Measurements from ENCODE around the gene TMEM200C.
"Not testable (repeated sequence)": the region's sequence is repeated elsewhere in the genome, so short reads cannot be mapped to it uniquely, and the experiment has no call there.

The TMEM200C gene

DNA sequence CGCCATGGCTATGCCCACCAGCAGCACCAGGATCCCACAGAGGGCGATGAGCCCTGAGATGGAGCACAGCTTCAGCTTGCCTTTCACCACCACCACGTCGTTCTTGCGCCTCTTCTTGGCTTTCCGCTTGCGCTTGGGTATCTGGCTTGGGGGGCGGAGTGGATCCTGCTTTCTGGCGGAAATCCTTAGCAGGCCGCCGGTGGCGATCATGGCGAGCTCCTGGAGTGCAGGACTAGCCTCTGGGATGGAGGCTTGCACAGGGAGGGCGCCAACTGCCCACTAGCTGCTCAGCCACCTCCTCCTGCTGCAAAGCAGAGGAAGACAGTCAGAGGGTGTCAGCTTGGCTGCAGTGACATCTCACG, 3.5 kb downstream of the TMEM200C start:
- no peak for DNase-seq

DNA sequence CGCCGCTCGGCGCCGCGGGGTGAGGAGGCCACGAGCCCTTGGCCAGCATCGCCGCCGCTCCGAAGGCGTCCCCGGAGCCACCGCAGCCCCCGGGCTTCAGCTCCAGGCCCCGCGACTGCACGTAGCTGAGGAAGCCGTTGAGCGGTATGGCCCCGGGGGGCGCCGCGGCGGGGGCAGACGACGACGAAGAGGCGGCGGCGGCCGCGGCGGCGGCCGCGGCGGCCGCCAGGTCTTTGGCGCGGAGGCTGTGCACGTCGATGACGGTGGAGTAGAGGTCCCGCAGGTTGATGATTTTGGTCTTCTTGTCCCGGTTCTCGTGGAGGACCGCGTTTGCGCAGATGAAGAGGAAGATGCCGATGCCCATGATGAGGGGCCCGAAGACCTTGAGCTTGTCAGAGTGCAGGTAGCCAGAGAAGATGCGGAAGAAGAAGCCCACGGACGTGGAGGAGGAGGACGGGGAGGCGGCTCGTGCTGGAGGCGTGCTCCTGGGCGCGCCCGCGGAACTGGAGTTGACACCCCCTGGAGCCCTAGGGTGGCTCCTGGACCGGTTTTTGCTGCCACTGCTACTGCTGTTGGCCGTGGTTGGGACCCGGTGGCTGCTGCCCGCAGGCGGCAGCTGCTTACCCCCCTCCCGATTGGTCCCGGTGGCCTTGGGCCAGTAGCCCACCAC, 4.0 kb downstream of the TMEM200C start:
- DNase-seq = no peak

DNA sequence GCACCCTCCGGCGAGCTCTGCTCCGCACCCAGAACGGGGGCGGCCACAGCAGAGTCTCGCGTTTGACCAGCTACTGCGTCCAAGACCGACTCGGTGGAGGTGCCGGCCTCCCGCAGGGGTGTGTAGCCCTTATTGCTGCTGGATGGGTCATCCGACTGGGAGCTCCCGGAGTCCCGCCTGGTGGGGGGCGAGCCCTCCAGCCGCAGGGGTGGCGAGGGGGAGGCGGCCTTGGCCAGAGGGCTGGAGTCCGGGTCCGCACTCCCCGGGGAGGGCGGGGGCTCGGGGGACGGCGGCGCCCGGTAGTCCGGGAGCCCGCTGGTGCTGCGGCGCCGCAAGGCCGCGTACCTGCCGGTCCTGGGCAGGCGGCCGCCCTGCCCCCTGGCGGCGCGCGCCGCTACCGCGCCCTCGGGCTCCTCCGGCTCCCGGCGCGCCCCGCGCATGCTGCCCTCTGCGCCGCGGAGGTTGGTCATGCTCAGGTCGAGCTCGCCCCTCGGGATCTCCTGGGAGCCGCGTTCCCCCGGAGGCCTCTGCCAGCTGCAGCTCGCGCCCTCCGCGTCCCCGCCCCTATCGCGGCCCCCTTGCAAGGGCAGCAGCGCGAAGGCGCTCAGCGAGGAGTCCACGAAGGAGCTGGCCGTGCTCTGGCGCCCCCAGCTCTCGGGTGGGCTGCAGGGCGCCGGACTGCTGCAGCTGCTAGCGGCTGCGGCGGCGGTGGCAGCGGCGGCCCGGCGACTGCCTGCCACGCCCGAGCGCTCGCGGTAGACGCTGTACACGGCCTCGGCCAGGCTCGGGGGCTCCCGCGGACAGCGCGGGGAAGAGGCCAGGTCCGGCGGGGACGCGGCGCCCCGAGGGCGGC, 4.8 kb downstream of the TMEM200C start:
- DNase-seq = no peak

DNA sequence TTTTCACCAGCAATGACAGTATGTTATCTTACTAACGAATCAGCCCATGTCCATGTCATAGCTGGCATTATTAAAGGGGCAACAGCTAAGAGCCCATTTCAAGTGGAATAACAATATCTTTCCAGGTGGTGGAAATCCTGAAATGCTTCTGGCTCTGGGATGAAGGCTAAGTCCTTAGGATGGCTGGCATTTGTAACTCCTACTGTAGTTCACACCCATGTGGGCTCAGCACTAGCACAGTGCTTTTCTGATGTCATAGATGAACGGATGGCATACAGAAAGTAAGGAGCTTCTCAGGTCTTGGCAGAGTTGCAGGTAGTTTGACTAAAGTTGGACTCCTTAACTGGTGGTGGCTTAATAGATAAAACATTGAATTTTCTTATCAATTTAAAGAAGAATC, 10.0 kb downstream of the TMEM200C start:
- no peak for DNase-seq

DNA sequence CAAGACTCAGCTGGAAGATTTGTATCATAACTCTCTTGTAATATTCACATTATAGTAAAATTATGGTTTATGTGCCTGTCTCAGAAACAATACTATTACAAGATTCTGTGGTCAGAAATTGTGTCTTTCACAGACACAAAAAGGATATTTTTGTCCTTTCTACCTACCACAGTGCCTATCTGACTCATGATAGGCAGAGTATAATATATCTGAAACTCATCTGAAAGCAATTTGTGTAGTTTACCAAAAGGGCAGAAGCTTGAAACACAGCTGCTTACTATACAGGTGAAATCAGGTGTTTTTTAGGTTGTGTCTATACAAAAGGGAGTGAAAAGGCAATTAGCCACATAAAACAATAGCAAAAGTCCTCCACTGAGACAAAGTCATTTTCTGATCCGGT, 10.9 kb downstream of the TMEM200C start:
- DNase-seq = no peak

DNA sequence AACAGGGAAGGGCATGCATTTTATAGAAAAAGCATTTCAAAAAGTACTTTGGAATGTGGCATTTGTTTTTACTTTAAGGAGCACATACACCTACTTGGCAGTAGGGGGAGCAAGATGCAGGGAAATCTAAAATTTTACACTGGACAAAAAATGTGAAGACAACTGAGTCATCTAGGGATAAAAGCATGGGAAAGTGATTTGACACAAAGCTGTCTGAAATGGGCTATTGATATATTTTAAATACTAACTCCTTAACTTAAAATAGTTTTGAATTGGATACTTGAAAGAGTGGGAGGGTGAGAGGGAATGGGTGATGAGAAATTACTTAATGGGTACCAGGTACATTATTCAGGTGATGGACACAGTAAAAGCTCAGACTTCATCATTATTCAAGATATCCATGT, 15.8 kb downstream of the TMEM200C start:
- DNase-seq = peak; percentile 24

DNA sequence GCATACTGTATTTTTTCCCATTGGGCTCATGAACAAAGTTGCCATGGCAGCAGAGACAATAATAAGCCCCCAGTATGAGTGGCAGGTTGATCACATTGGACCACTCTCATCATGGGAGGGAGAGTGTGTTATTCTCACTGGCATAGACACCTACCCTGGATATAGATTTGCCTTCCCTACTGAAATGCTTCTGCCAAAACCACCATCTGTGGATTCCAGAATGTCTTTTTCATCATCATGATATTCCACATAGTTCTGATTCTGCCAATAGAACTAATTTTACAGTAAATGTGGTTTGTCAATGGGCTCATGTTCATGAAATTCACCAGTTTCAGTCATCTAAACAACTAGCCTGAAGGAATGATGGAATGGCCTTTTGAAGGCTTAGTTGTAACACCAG, 18.4 kb downstream of the TMEM200C start:
- DNase-seq = no peak

DNA sequence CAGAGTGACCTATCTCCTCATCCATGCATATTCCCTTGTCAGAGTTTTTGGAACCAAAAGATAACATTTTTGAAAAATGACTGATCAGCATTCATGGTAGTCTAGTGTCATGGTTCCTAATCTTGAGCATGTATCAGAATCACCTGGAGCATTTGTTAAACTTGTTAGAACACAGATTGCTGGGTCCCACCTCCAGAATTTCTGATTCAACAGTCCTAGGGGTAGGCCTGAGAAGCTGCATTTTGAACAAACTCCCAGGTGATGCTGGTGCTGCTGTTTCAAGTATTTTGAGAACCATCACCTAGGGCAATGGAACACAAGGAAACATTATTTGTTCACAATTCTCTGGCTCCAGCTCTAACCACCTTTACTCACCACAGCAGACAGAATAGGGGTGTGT, 21.0 kb downstream of the TMEM200C start:
- no peak for DNase-seq

DNA sequence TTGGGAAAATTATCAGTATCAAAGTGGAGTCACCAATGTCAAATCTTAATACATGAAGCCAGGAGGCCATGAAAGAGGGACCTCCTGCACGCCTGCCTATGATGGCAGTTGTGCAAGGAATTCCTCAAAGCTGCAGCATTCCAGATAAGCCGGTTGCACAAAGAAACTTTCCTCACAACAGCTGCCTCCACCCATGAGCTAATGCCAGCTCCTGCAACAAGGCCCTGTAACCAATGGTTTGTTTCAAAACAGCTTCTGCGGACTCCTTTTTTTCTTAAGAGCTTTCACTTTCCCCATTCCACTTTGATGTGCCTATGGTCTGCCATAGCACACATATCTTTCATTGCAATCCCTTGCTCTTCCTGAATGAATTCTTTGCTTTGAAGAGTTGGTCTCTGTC, 22.4 kb downstream of the TMEM200C start:
- DNase-seq = no peak

DNA sequence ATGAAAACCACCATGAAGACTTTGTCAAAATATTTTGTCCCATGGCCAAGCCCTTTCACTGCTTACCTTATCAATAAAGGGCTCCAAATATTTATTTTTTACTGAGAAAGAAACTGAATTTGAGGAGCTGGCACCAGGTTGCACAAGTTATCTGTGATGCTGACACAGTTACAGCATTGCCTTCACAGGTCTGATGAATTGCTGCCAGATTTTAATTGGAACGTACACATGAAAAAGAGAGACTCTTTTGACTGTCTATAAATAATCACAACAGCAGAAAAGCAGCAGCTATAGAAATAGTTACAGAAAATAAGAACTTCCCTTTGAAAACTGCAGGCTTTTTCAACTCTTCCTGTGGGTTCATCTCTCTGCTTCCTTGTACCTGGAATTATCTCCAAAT, 23.9 kb downstream of the TMEM200C start:
- no peak for DNase-seq

DNA sequence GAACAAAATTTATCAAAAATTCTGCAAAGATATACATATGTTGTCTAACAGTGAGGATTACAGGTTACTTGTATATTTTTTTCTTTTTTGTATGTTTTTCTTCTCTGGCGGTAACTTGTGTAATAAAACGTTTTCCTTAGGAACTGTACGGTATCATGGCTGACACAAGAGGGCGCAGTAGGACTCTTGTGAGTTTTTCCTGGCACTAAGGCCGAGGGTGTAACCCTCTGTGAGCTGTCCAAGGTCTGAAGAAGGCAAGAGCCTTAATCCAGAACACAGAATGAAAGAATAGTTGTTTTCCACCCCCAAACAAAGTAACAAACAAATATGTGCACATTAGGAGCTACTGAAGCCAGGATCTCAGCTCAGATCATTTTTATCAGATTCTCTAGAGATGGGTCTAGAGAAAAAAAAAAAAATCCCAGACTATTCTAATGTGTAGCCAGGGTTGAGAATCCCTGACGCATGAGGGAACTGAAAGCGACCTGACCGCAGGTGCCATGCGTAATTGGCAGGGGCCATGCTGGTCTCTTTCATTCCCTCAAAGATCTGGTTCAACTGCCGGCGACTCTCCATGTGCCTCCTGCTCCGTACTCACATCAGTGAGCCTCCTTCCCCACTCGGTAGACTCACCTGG, 27.0 kb downstream of the TMEM200C start:
- peak; percentile 88 for DNase-seq

DNA sequence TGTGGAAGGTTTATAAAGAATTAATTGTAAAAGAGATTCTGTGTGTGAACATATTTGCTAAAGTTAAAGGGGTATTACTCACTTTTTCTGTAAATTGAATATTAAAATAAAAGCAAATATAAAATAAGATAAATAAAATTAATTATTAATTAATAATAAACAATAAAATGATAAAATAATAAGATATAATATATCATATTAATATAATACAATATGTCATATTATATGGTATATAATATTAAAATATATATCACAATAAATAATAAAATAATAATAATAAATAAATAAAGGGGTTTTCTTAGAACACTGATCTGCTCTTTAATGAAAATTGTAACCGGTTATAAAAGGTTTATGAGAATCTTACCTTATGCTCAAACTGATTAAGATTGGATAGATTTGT, 29.8 kb downstream of the TMEM200C start:
- DNase-seq = no peak

DNA sequence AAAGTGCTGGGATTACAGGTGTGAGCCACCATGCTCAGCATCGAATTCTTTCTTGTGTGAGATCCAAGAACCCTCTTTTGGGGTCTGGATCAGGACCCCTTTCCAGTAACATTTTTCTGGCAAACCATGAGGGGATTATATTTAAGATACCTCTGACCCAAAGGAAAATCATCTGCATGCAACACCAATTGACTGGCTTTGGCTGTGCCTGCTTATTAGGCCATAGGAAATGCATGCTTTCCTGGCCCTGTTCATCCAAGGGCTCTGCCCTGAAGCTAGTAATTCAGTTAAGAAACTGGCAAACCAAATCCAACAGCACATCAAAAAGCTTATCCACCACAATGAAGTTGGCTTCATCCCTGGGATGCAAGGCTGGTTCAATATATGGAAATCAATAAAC, 33.2 kb downstream of the TMEM200C start:
- DNase-seq = not testable (repeated sequence)

DNA sequence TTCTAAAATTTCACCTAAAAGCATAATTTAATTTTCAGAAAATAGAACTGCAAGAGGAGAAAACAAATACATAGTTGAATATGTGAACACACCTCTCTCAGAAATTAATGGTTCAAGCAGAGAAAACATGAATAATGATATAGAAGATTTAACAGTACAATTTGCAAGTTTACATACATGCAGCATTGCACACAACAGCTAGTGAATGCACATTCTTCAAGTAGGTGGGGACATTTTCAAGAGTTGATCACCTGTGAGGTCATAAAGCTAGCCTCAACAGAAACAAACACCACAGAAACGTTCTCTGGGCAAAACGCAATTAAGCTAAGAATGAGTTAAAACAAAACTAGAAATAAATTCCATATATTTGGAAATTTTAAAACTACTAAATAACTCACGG, 38.1 kb downstream of the TMEM200C start:
- DNase-seq = no peak

DNA sequence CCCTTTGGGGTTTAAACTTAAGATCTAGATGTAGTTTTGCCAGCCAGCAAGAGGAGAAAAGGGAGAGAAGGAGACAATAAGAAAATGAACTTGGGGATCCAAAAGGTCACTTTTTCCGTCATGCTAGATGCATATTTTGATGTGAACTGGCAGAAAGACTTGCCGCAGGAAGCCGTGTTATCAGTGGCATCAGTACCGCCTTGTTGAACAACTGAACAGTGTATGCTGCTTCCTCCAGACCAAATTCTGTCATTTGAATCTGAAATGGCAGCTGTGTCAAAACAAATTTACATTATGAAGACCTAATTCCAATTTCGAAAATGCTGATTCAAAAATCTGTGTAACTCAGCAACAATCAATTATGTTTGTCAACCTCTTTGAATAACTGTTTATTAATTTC, 42.1 kb downstream of the TMEM200C start:
- no peak for DNase-seq

DNA sequence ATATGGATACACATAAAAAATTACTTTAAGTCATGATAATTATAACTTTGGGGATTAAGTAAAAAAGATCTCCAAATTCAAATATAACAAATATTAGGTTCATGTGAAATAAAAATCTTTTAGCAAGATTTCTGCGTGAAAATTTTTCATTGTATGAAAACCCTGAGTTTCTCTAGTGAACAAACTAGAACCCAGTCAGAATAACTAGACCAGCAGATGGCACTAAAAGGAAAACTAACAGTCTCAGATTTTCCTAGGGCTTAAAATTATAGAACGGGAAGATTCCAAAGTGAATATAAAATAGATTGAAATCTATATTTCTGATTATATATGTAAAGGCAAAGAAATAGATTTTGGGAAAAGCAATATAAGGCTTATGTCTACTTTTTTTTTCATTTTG, 43.3 kb downstream of the TMEM200C start:
- DNase-seq = no peak

DNA sequence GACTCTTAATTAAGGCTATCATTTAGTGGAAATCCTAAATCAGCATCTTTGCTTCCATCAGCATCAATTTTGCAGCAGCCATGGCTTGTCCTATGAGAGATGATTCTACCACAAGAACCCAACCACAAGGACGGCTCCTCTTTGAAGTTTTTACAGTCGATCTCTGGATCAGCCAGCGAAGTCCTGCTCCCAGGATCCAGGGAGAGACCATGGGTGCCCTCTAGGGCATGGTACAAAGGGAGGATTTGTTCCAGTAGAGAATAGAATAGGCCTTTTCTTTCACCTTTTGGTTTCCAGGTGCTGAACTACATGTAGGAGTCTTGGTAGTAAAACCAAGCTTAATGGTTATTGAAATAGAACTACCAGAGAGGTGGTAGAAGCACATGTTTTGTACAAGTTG, 52.7 kb downstream of the TMEM200C start:
- no peak for DNase-seq

DNA sequence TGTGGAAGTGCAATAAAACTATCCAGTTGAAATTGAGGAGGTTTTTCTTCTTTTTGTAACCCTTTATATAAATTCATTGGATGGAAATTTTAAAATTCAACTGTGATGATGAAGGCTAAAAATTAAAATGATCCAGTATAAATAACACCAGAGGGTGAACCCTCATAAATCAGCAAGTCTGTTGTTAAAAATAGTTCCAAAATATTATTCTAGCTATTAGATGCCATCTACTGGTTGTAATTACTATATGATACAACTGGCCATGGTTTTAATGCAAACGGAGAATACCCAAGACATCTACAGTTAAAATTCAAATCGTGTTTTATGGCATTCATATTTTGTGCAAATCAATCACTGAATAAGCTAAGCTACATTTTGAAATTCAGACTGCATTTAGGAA, 53.8 kb downstream of the TMEM200C start:
- DNase-seq = no peak

DNA sequence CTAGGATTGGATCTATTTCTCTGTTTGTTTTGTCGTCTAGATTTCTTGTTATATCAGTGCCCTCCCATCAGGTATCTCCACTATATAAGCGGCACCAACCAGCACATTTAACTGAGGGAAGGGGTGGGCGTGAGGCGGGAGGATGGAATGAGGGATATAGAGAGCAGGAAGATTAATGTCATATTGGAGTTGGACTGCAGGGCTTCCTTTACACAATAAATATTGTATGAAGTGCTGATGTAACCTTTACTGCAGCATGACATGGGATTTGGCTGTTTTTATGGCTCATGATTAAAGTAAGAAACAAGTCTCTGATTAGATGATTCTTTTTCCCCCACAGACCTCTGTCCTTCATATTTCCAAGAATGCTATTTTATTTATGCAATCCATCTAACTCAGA, 54.8 kb downstream of the TMEM200C start:
- DNase-seq = no peak

DNA sequence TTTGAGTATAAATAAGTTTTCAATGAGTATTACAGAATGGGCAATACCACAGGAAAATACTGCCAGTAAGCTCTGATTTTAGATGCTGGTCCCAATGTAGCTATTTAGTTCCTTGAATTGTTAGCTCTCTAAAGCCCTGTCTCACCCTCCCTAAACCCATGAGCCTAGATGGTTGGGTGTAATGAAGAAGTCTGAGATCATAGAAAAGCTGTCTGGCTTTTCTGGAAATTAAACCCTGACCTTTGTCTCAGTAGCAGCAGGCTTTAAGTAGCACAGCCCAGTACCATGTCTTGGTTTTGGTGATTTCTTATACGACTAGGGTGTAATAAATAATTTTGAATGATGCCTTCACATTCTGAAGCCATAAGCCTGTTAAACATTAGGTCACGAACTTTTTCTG, 55.3 kb downstream of the TMEM200C start:
- DNase-seq = no peak

DNA sequence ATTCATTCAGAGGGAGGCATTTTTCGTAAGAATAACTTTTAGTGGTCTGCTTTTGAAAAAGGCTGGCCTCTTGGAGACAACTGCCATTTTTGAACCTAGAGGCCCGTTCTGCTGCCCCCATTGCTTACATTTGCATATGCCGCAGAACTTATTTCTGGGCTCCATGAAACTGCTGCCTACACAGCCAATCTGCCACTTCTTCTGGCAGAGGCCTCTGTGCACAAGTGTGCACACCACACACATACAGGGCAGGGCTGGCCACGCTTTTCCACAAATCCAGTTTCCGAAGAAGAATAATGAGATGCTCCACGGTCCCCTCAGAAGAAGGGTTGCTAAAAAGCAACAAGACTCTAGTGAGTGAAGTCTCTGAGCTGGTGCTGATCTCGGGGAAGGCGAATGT, 56.2 kb downstream of the TMEM200C start:
- DNase-seq = no peak
